Endothelial cell (in vitro differentiated cells): Measurements from ENCODE around the gene PEX11A. TPM values are rescaled to one million over a fixed set of nuclear protein-coding genes. Genes with fewer than 3 reads are reported as not detected.

ENCODE experiments used
- DNase-seq: peaks from one replicate; pipeline ENCODE4 v3.0.0; 2021; ENCODE audit warnings: low spot score
- H3K27ac Mint-ChIP-seq: one replicate; pipeline ENCODE4 v1.8.0; 2021; ENCODE audit warnings: mixed read lengths, inconsistent platforms; ENCODE audit not compliant: unreplicated experiment
- H3K27me3 Mint-ChIP-seq: one replicate; pipeline ENCODE4 v1.8.0; 2021; ENCODE audit warnings: mild to moderate bottlenecking, moderate library complexity, mixed read lengths, inconsistent platforms; ENCODE audit not compliant: unreplicated experiment
- H3K36me3 Mint-ChIP-seq: one replicate; pipeline ENCODE4 v1.8.0; 2021; ENCODE audit warnings: mild to moderate bottlenecking, low read depth, mixed read lengths, inconsistent platforms; ENCODE audit not compliant: unreplicated experiment
- H3K4me1 Mint-ChIP-seq: one replicate; pipeline ENCODE4 v1.8.0; 2021; ENCODE audit warnings: mild to moderate bottlenecking, mixed read lengths, inconsistent platforms; ENCODE audit not compliant: unreplicated experiment
- H3K4me3 Mint-ChIP-seq: one replicate; pipeline ENCODE4 v1.8.0; 2021; ENCODE audit warnings: mild to moderate bottlenecking, mixed read lengths, inconsistent platforms; ENCODE audit not compliant: unreplicated experiment
- H3K9me3 Mint-ChIP-seq: one replicate; pipeline ENCODE4 v1.8.0; 2021; ENCODE audit warnings: mixed read lengths, inconsistent platforms; ENCODE audit not compliant: unreplicated experiment
- CTCF ChIP-seq: fragments of 200-600 bp; sonication (generic); IDR thresholded peaks from one replicate; pipeline ENCODE4 v1.5.0; 2021; ENCODE audit warnings: antibody characterized with exemption; ENCODE audit not compliant: unreplicated experiment
- total RNA-seq: library from RNA; stranded (reverse); fragmentation: NEBNext Ultra II Directional; extraction: Animal tissue kit (Norgen Biotek cat#: 25700); gene quantifications from one replicate; pipeline ENCODE4 v1.2.1, GENCODE V29; 2021; ENCODE audit not compliant: unreplicated experiment

Gene PEX11A
- total RNA-seq, 1 donor from 2014 or later = 4.5 TPM

DNA sequence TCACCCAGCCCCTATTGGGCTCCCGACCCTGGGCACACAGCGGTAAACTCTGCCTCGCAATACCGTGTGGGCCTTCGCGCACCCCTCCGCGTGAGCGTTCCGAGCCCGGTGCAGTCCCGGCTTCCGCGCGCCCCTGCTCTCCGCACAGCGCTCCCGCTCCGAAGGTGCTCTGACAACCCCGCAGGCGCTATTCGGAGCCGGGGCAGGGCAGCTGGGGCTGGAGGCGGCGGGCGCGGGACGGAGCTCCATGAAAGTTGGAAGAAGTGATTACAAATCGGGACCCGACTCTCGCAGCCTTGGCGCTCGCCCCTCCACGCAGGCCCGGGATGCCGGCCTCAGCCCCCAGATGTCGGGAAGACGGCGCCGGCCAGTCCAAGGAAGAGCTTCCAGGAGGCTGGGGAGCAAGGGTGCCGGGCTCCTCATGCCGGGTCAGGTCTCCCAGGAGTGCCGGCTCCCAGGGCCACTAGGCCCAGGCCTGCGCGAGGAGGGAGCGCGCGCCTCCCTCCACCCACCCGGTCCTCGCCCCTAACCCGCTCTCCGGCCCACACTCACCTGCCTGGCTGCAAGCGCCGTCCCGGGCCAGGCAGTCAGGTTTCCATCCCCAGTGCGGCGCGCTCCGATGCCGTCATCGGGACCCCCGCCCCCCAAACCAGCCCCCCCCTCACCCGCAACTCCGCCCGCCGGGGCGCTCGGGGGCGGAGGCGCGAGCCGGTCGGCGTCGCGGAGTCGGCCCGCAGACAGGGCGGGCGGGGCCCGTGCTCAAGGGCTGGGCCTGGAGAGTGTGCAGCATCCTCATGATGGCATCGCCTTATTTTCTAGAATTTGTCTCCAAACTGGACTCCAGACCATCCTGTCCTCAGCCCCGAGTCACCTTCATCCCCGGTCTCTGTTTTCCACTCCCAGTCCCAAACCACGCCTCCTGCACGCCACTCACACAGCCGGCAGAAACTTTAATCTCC is 35.4 kb downstream of the PEX11A start, which contains the start of gene KIF7:
TSS of gene KIF7 (minus strand) at position 621 of the 959 bp plus-strand sequence. CDS start 2,537 bp downstream, outside the sequence.
- Mint-ChIP-seq H3K27me3 (peaks cover 11% of the 10 kb centered on the region), H3K9me3 (no peaks in the 10 kb centered on the region), H3K4me3 (peak within 1 kb of the TSS; percentile 93), H3K4me1 (peaks cover 11% of the 10 kb centered on the region), H3K36me3 (peaks cover 5% of the 10 kb centered on the region), H3K27ac (no peak within 1 kb of the TSS)
- peak; percentile 53 for DNase-seq
- TF ChIP-seq CTCF = no peak

- Mint-ChIP-seq H3K27me3 (peaks cover 13% of the 10 kb centered on the region), H3K27ac (no peak overlapping the region)
- DNase-seq = no peak
These were observed 36.2 kb downstream of the PEX11A start for GRCh38 chr15:89654301-89654761.

DNA sequence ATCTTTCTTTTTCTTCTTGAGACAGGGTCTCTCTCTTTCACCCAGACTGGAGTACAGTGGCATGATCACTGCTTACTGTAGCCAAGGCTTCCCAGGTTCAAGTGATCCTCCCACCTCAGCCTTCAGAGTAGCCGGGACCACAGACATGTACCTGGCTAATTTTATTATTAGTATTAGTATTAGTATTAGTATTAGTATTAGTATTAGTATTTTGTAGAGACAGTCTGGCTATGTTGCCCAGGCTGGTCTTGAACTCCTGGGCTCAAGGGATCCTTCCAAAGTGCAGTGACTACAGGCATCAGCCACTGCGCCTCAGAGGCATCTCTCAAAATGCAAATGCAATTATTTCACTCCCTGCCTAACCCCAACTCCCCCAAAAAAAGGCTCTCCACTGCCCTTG is 37.0 kb downstream of the PEX11A start:
- H3K27ac Mint-ChIP-seq = no peak overlapping the region
- H3K9me3 Mint-ChIP-seq = no peaks in the 10 kb centered on the region
- no peak for TF ChIP-seq CTCF
- peaks cover 14% of the 10 kb centered on the region for H3K27me3 Mint-ChIP-seq
- no peak overlapping the region for H3K4me3 Mint-ChIP-seq
- H3K36me3 Mint-ChIP-seq = peaks cover 7% of the 10 kb centered on the region
- H3K4me1 Mint-ChIP-seq = peaks cover 11% of the 10 kb centered on the region
- DNase-seq = no peak

More at GRCh38 chr15:89654301-89654761, 36.2 kb downstream of the PEX11A start:
- Mint-ChIP-seq H3K9me3 (no peaks in the 10 kb centered on the region), H3K4me1 (peaks cover 11% of the 10 kb centered on the region), H3K36me3 (peaks cover 7% of the 10 kb centered on the region), H3K4me3 (peak overlapping the region; percentile 93)
- no peak for TF ChIP-seq CTCF

DNA sequence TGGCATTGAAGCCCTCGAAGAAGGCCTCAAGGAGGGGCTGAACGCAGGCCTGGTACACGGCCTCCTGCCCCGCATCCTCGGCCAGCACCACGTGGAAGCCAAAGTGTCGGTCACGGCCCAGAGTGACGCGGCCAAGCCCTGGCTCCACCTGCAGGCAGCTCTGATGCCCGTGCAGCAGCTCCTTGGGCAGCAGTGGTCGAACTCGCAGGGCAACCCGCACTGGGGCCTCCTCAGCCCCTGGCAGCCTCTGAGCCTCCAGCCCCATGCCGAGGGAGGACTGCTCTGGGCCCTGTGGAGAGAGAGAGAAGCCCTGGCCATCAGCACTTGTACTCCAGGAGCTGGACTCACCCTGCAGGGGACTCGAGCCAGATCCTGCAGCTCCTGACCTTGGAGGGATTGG is 37.9 kb downstream of the PEX11A start:
- no peak for DNase-seq
- Mint-ChIP-seq H3K4me1 (peaks cover 11% of the 10 kb centered on the region), H3K36me3 (peaks cover 7% of the 10 kb centered on the region), H3K27ac (no peak overlapping the region), H3K9me3 (no peaks in the 10 kb centered on the region), H3K27me3 (peaks cover 14% of the 10 kb centered on the region), H3K4me3 (no peak overlapping the region)
- no peak for TF ChIP-seq CTCF

DNA sequence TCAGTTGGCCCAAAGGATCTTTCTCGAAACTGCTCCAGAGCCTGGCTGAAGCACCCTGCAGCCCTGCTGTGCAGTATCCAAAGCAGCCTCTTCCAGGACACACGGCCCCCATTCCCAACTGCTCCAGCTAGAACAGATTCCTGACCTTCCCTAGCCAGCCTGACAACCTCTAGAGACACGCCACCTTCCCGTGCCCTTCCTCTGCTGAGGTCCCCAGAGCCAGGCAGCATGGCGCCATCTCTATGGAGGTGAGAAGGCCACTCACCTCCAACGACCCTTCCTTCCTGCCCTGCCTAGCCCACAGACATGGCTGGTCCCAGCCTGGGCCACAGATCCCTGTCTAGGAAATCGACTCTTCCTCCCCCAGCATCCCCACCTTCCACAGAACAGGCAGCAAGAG is 38.4 kb downstream of the PEX11A start:
- no peak overlapping the region for H3K27ac Mint-ChIP-seq
- H3K36me3 Mint-ChIP-seq = peaks cover 7% of the 10 kb centered on the region
- H3K4me1 Mint-ChIP-seq = peaks cover 11% of the 10 kb centered on the region
- no peak overlapping the region for H3K4me3 Mint-ChIP-seq
- no peak for DNase-seq
- H3K9me3 Mint-ChIP-seq = no peaks in the 10 kb centered on the region
- no peak for TF ChIP-seq CTCF
- peaks cover 16% of the 10 kb centered on the region for H3K27me3 Mint-ChIP-seq
